H9 (cell line): ENCODE results near the gene DDX20. TPM values are rescaled to one million over a fixed set of nuclear protein-coding genes. Genes with fewer than 3 reads are reported as not detected.

Source experiments
- DNase-seq: peaks from one replicate; pipeline ENCODE4 v3.0.0-alpha.2; 2017
- H2AFZ ChIP-seq: one replicate; pipeline ENCODE4 v1.6.1; 2013; ENCODE audit warnings: mild to moderate bottlenecking, low read length, control low read depth, moderate library complexity
- H2AK5ac ChIP-seq: 2 replicates; pipeline ENCODE4 v1.6.1; 2013; ENCODE audit warnings: low read length, control low read depth, mixed read lengths; ENCODE audit not compliant: insufficient read length
- H2BK120ac ChIP-seq: one replicate; pipeline ENCODE4 v1.6.1; 2013; ENCODE audit warnings: low read depth, mild to moderate bottlenecking, low read length, control low read depth, inconsistent platforms; ENCODE audit not compliant: poor library complexity, severe bottlenecking
- H2BK12ac ChIP-seq: 2 replicates; pipeline ENCODE4 v1.6.1; 2013; ENCODE audit warnings: low read length, control low read depth, mixed read lengths, low read depth; ENCODE audit not compliant: insufficient read length
- H2BK15ac ChIP-seq: 2 replicates; pipeline ENCODE4 v1.6.1; 2013; ENCODE audit warnings: low read depth, low read length, control low read depth
- H2BK20ac ChIP-seq: one replicate; pipeline ENCODE4 v1.6.1; 2013; ENCODE audit warnings: low read depth, mild to moderate bottlenecking, low read length, control low read depth, inconsistent platforms; ENCODE audit not compliant: poor library complexity, severe bottlenecking
- H2BK5ac ChIP-seq: 2 replicates; pipeline ENCODE4 v1.6.1; 2013; ENCODE audit warnings: low read length, control low read depth, mixed read lengths; ENCODE audit not compliant: insufficient read length
- H3K14ac ChIP-seq: 2 replicates; pipeline ENCODE4 v1.6.1; 2013; ENCODE audit warnings: low read length, control low read depth; ENCODE audit not compliant: insufficient read depth
- H3K18ac ChIP-seq: 2 replicates; pipeline ENCODE4 v1.6.1; 2013; ENCODE audit warnings: low read depth, mild to moderate bottlenecking, mixed read lengths, low read length, control low read depth; ENCODE audit not compliant: insufficient read length
- H3K23ac ChIP-seq: 2 replicates; pipeline ENCODE4 v1.6.1; 2013; ENCODE audit warnings: low read length, control low read depth, mixed read lengths, low read depth; ENCODE audit not compliant: insufficient read length
- H3K23me2 ChIP-seq: 2 replicates; pipeline ENCODE4 v1.6.1; 2013; ENCODE audit warnings: low read depth, mild to moderate bottlenecking, mixed read lengths, low read length, control low read depth; ENCODE audit not compliant: insufficient read length, poor library complexity, severe bottlenecking
- H3K27ac ChIP-seq: 2 replicates; pipeline ENCODE4 v1.5.1; 2013; ENCODE audit warnings: low read length, control low read depth, mixed read lengths, low read depth; ENCODE audit not compliant: insufficient read length
- H3K27me3 ChIP-seq: 2 replicates; pipeline ENCODE4 v1.6.1; 2013; ENCODE audit warnings: low read length, control low read depth, inconsistent platforms; ENCODE audit not compliant: insufficient read depth
- H3K4ac ChIP-seq: 2 replicates; pipeline ENCODE4 v1.6.1; 2013; ENCODE audit warnings: low read depth, mild to moderate bottlenecking, control low read depth, inconsistent platforms, low read length, moderate library complexity
- H3K4me1 ChIP-seq: 2 replicates; pipeline ENCODE4 v1.6.1; 2013; ENCODE audit warnings: low read length, control low read depth, inconsistent platforms; ENCODE audit not compliant: insufficient read depth
- H3K4me2 ChIP-seq: 2 replicates; pipeline ENCODE4 v1.6.1; 2013; ENCODE audit warnings: low read length, control low read depth, mixed read lengths; ENCODE audit not compliant: insufficient read length, insufficient read depth
- H3K56ac ChIP-seq: 2 replicates; pipeline ENCODE4 v1.6.1; 2013; ENCODE audit warnings: low read depth, mild to moderate bottlenecking, mixed read lengths, low read length, control low read depth; ENCODE audit not compliant: insufficient read length
- H3K79me1 ChIP-seq: 2 replicates; pipeline ENCODE4 v1.6.1; 2013; ENCODE audit warnings: low read depth, mild to moderate bottlenecking, moderate library complexity, low read length, control low read depth, inconsistent platforms; ENCODE audit not compliant: insufficient read depth, poor library complexity, severe bottlenecking
- H3K79me2 ChIP-seq: 2 replicates; pipeline ENCODE4 v1.6.1; 2013; ENCODE audit warnings: low read length, control low read depth, inconsistent platforms; ENCODE audit not compliant: insufficient read depth
- H3K9ac ChIP-seq: 2 replicates; pipeline ENCODE4 v1.6.1; 2013; ENCODE audit warnings: low read length, control low read depth, mixed read lengths; ENCODE audit not compliant: insufficient read length; ENCODE audit errors: extremely low read depth
- H3K9me3 ChIP-seq: one replicate; pipeline ENCODE4 v1.6.1; 2013; ENCODE audit warnings: low read depth, low read length, inconsistent platforms; ENCODE audit not compliant: control insufficient read depth
- H3T11ph ChIP-seq: one replicate; pipeline ENCODE4 v1.6.1; 2013; ENCODE audit warnings: mild to moderate bottlenecking, low read length, control low read depth, inconsistent platforms
- H4K20me1 ChIP-seq: one replicate; pipeline ENCODE4 v1.6.1; 2013; ENCODE audit not compliant: control insufficient read depth, insufficient read length, insufficient read depth
- H4K5ac ChIP-seq: 2 replicates; pipeline ENCODE4 v1.6.1; 2013; ENCODE audit warnings: low read depth, mild to moderate bottlenecking, mixed read lengths, low read length, control low read depth; ENCODE audit not compliant: insufficient read length
- H4K8ac ChIP-seq: replicated peaks from 2 replicates; pipeline ENCODE4 v1.6.1; 2013; ENCODE audit warnings: low read length, control low read depth, mixed read lengths, low read depth; ENCODE audit not compliant: insufficient read length
- H4K91ac ChIP-seq: 2 replicates; pipeline ENCODE4 v1.6.1; 2013; ENCODE audit warnings: low read depth, mild to moderate bottlenecking, moderate library complexity, mixed read lengths, low read length, control low read depth; ENCODE audit not compliant: insufficient read length
- H3K27ac Mint-ChIP-seq, 3 experiments: 2 replicates in 2 of 3; 3 replicates in 1 of 3; pipeline ENCODE4 v1.8.0; 2020 to 2021; ENCODE audit warnings: mixed read lengths in 3 of 3, mild to moderate bottlenecking in 1 of 3, moderate library complexity in 1 of 3
- H3K27me3 Mint-ChIP-seq: 2 replicates; pipeline ENCODE4 v1.8.0; 2021; ENCODE audit warnings: low read depth, mild to moderate bottlenecking, moderate library complexity, mixed read lengths
- H3K36me3 Mint-ChIP-seq, 3 experiments: 2 replicates in 2 of 3; 3 replicates in 1 of 3; pipeline ENCODE4 v1.8.0; 2020 to 2021; ENCODE audit warnings: low read depth in 3 of 3, mixed read lengths in 3 of 3; ENCODE audit not compliant: insufficient read depth in 1 of 3
- H3K4me1 Mint-ChIP-seq, 2 experiments: 2 replicates each; pipeline ENCODE4 v1.8.0; 2020; ENCODE audit warnings: mixed read lengths in 2 of 2
- H3K4me3 Mint-ChIP-seq, 2 experiments: 2 replicates in 1 of 2; 3 replicates in 1 of 2; pipeline ENCODE4 v1.8.0; 2020 to 2021; ENCODE audit warnings: mild to moderate bottlenecking in 2 of 2, mixed read lengths in 2 of 2, moderate library complexity in 1 of 2
- H3K9me3 Mint-ChIP-seq, 2 experiments: 2 replicates in 1 of 2; 3 replicates in 1 of 2; pipeline ENCODE4 v1.8.0; 2020; ENCODE audit warnings: mild to moderate bottlenecking in 2 of 2, mixed read lengths in 2 of 2, moderate library complexity in 1 of 2
- CTCF ChIP-seq: fragments of 200-600 bp; sonication (generic); conservative IDR thresholded peaks from 3 replicates; pipeline ENCODE4 v1.8.0; 2021; ENCODE audit warnings: antibody characterized with exemption, mild to moderate bottlenecking
- WGBS: extraction: QIAGEN DNeasy Blood & Tissue Kit; methylation state at CpG from one replicate; pipeline ENCODE4 v1.1.7; 2013; ENCODE audit warnings: missing lambda C conversion rate, low lambda C conversion rate, mixed read lengths; ENCODE audit not compliant: insufficient read length; ENCODE audit errors: extremely low coverage; 5-methylcytosine and 5-hydroxymethylcytosine counted together
- total RNA-seq: library from RNA; stranded (reverse); gene quantifications from 2 replicates; pipeline ENCODE4 v1.2.1, GENCODE V29; 2021

DDX20 gene
- total RNA-seq, 1 experiment from 2014 or later, result 38.3 TPM

DNA sequence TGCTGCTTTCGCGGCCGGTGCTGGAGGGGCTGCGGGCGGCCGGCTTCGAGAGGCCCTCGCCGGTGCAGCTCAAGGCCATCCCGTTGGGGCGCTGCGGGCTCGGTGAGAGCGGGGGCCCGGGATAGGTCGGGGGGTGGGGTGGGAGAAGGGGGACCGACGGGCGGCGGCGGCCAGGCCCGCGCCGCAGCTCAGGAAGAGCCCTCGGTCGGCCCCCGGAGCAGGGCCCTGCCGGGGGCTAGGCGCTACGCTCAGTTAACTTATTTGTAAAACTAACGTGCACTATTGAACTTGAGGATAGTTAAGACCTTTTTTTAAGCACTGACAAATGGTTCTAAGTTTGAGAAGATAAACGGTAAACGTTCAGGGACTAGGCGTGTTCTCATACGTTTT is 418 bp downstream of the DDX20 start:
- H2BK20ac ChIP-seq, result no peak overlapping the region

More for the DNA sequence above, 418 bp downstream of the DDX20 start:
- WGBS, result no CpG with 5 or more reads among the region's 35 CpGs
- Mint-ChIP-seq H3K4me1 (peaks cover 17 to 19% of the 10 kb centered on the region in 2 experiments), H3K9me3 (no peaks in the 10 kb centered on the region; a peak in 1 of 5 replicates), H3K4me3 (peak overlapping the region; percentile 80 to 96), H3K27me3 (no peaks in the 10 kb centered on the region; the same call in 1 of the 2 replicates), H3K36me3 (peaks cover 23 to 41% (median 34%) of the 10 kb centered on the region in 3 experiments), H3K27ac (peak overlapping the region in 2 of 3 experiments; percentile 65 to 71; a peak in 4 of 7 replicates)
- H3K4ac ChIP-seq, result no peak overlapping the region
- no peak overlapping the region for H2AK5ac ChIP-seq
- H3K79me1 ChIP-seq, result peaks cover 7% of the 10 kb centered on the region
- peaks cover 14% of the 10 kb centered on the region for H3K79me2 ChIP-seq
- H2BK120ac ChIP-seq, result no peak overlapping the region
- H4K20me1 ChIP-seq, result no peaks in the 10 kb centered on the region
- no peaks in the 10 kb centered on the region for H3K27me3 ChIP-seq
- H3K56ac ChIP-seq, result no peak overlapping the region
- no peak for DNase-seq
- peaks cover 11% of the 10 kb centered on the region for H3K23me2 ChIP-seq
- H4K91ac ChIP-seq, result no peak overlapping the region
- H3K27ac ChIP-seq, result no peak overlapping the region
- H3K9me3 ChIP-seq, result no peaks in the 10 kb centered on the region
- no peak overlapping the region for H2BK15ac ChIP-seq
- peak overlapping the region; percentile 88 for H3K9ac ChIP-seq
- no peak overlapping the region for H4K5ac ChIP-seq
- peak overlapping the region; percentile 89 for H3K18ac ChIP-seq
- H3K4me2 ChIP-seq, result peak overlapping the region; percentile 95
- no peak overlapping the region for H2BK5ac ChIP-seq
- no peak for TF ChIP-seq CTCF
- no peak overlapping the region for H2AFZ ChIP-seq
- no peaks in the 10 kb centered on the region; the same call in none of the 2 replicates for H3K4me1 ChIP-seq
- H3K23ac ChIP-seq, result no peak overlapping the region
- no peak overlapping the region for H3T11ph ChIP-seq
- H3K14ac ChIP-seq, result peak overlapping the region; percentile 98
- no peak overlapping the region for H2BK12ac ChIP-seq
- H4K8ac ChIP-seq, result no peak overlapping the region
